ENCODE data around the gene NT5DC3.

GRCh38 chr12:103780093-103780440 lies 61.0 kb downstream of the NT5DC3 start:
- no peak for TF ChIP-seq CTCF (IDR thresholded peaks at IDR 0.05; ENCODE audit: low read length)
- TF ChIP-seq EZH2 (IDR thresholded peaks at IDR 0.05; ENCODE audit: borderline replicate concordance, low read length), result no peak

Data from OCI-LY1 (cell line).